H1 (cell line): ENCODE results near the gene ACOT7. TPM values are rescaled to one million over a fixed set of nuclear protein-coding genes. Genes with fewer than 3 reads are reported as not detected.
"Not testable (repeated sequence)": the region's sequence is repeated elsewhere in the genome, so short reads cannot be mapped to it uniquely, and the experiment has no call there.

Experiments used
- CTCF ChIA-PET: fragments of 300-600 bp; sonication (Branson Sonifier 250); formaldehyde crosslinking; loops from one replicate; lab custom pipeline; 2021; ENCODE audit not compliant: partially characterized antibody; lab: Charles Lee
- POLR2A ChIA-PET: fragments of 300-600 bp; sonication (Branson Sonifier 250); formaldehyde crosslinking; loops from one replicate; lab custom pipeline; 2021; ENCODE audit warnings: inconsistent platforms; ENCODE audit not compliant: partially characterized antibody; lab: Charles Lee
- DNase-seq, 2 experiments: peaks; one replicate each; pipeline versions ENCODE4 v3.0.0 to v3.0.0-alpha.2; 2010 to 2022; ENCODE audit warnings: low spot score in 2 of 2, low read depth in 1 of 2, mixed read lengths in 1 of 2
- FAIRE-seq: peaks from 2 replicates; lab custom pipeline; 2011; peaks lifted over from hg19 to GRCh38; lab: Jason Lieb, UNC
- H2AFZ ChIP-seq: 2 replicates; pipeline ENCODE4 v1.8.1; 2012; ENCODE audit warnings: low read length, inconsistent platforms
- H2AK5ac ChIP-seq: 2 replicates; pipeline ENCODE4 v1.6.1; 2013; ENCODE audit warnings: low read depth, low read length
- H2BK120ac ChIP-seq: replicated peaks from 2 replicates; pipeline ENCODE3; 2013; ENCODE audit warnings: low read depth, low read length, inconsistent platforms
- H2BK12ac ChIP-seq: 2 replicates; pipeline ENCODE4 v1.6.1; 2013; ENCODE audit warnings: low read depth, low read length
- H2BK15ac ChIP-seq: 2 replicates; pipeline ENCODE4 v1.6.1; 2013; ENCODE audit warnings: low read length
- H2BK20ac ChIP-seq: 2 replicates; pipeline ENCODE4 v1.6.1; 2013; ENCODE audit warnings: low read length
- H2BK5ac ChIP-seq: 2 replicates; pipeline ENCODE4 v1.6.1; 2013; ENCODE audit warnings: low read depth, low read length
- H3K14ac ChIP-seq: 2 replicates; pipeline ENCODE4 v1.6.1; 2013; ENCODE audit warnings: inconsistent platforms; ENCODE audit not compliant: insufficient read length
- H3K18ac ChIP-seq: 2 replicates; pipeline ENCODE4 v1.6.1; 2013; ENCODE audit warnings: low read length; ENCODE audit errors: extremely low read depth
- H3K23ac ChIP-seq: 2 replicates; pipeline ENCODE4 v1.6.1; 2013; ENCODE audit warnings: inconsistent platforms; ENCODE audit not compliant: insufficient read length
- H3K23me2 ChIP-seq: 2 replicates; pipeline ENCODE4 v1.6.1; 2013; ENCODE audit warnings: low read depth, low read length
- H3K27ac ChIP-seq: 2 replicates; pipeline ENCODE4 v1.6.1; 2011; ENCODE audit warnings: low read depth, low read length, inconsistent platforms
- H3K27me3 ChIP-seq, 4 experiments: replicated peaks in 1 of 4; 1 replicate in 1 of 4; 2 replicates in 3 of 4; pipeline versions ENCODE4 v1.6.1 to v1.8.1; 2011 to 2013; ENCODE audit warnings: low read length in 3 of 4, mild to moderate bottlenecking in 3 of 4, inconsistent platforms in 2 of 4, mixed read lengths in 2 of 4, moderate library complexity in 1 of 4; ENCODE audit not compliant: control insufficient read depth in 3 of 4, insufficient read depth in 3 of 4; ENCODE audit errors: extremely low read depth in 1 of 4
- H3K36me3 ChIP-seq, 4 experiments: 2 replicates each; pipeline versions ENCODE4 v1.6.1 to v1.8.1; 2011 to 2013; ENCODE audit warnings: mild to moderate bottlenecking in 4 of 4, low read length in 3 of 4, moderate library complexity in 2 of 4, control low read depth in 1 of 4, inconsistent platforms in 1 of 4; ENCODE audit not compliant: insufficient read depth in 4 of 4, control insufficient read depth in 2 of 4
- H3K4ac ChIP-seq: replicated peaks from 2 replicates; pipeline ENCODE3; 2013; ENCODE audit warnings: low read length, low read depth, mixed read lengths, inconsistent platforms; ENCODE audit not compliant: insufficient read length
- H3K4me1 ChIP-seq, 4 experiments: replicated peaks in 1 of 4; 1 replicate in 1 of 4; 2 replicates in 3 of 4; pipeline versions ENCODE4 v1.6.1 to v1.8.1; 2011 to 2013; ENCODE audit warnings: low read length in 3 of 4, inconsistent platforms in 2 of 4, mixed read lengths in 1 of 4; ENCODE audit not compliant: insufficient read depth in 4 of 4, control insufficient read depth in 3 of 4
- H3K4me2 ChIP-seq, 2 experiments: 2 replicates each; pipeline versions ENCODE4 v1.6.1 to v1.8.1; 2011 to 2013; ENCODE audit warnings: low read depth in 2 of 2, low read length in 2 of 2, control low read depth in 1 of 2, inconsistent platforms in 1 of 2, mild to moderate bottlenecking in 1 of 2; ENCODE audit not compliant: insufficient read depth in 1 of 2
- H3K4me3 ChIP-seq, 4 experiments: fragments of 200-600, 300-600 bp in 1 of 4; sonication (generic), shearing (Covaris generic), sonication (Bioruptor Twin) in 1 of 4; 2 replicates each; pipeline versions ENCODE4 v1.5.1 to v1.8.1; 2011 to 2016; ENCODE audit warnings: low read length in 4 of 4, low read depth in 3 of 4, control low read depth in 2 of 4, inconsistent platforms in 2 of 4, mild to moderate bottlenecking in 2 of 4, mixed read lengths in 1 of 4, moderate library complexity in 1 of 4; ENCODE audit not compliant: insufficient read depth in 2 of 4; ENCODE audit errors: extremely low read depth in 1 of 4
- H3K56ac ChIP-seq: replicated peaks from 2 replicates; pipeline ENCODE3; 2013; ENCODE audit warnings: low read depth, mild to moderate bottlenecking, mixed read lengths, low read length, inconsistent platforms; ENCODE audit not compliant: insufficient read length
- H3K79me1 ChIP-seq: 2 replicates; pipeline ENCODE4 v1.6.1; 2013; ENCODE audit warnings: low read depth, low read length, control low read depth
- H3K79me2 ChIP-seq, 2 experiments: 2 replicates each; pipeline versions ENCODE4 v1.6.1 to v1.8.1; 2012 to 2013; ENCODE audit warnings: low read length in 2 of 2, mild to moderate bottlenecking in 2 of 2, inconsistent platforms in 1 of 2; ENCODE audit not compliant: insufficient read depth in 2 of 2, control insufficient read depth in 1 of 2
- H3K9ac ChIP-seq, 4 experiments: replicated peaks in 1 of 4; 1 replicate in 1 of 4; 2 replicates in 3 of 4; pipeline versions ENCODE4 v1.6.1 to v1.8.1; 2011 to 2013; ENCODE audit warnings: low read depth in 3 of 4, low read length in 3 of 4, control low read depth in 2 of 4, mild to moderate bottlenecking in 2 of 4, moderate library complexity in 2 of 4, inconsistent platforms in 1 of 4; ENCODE audit errors: extremely low read depth in 1 of 4
- H3K9me3 ChIP-seq, 2 experiments: 2 replicates each; pipeline versions ENCODE4 v1.6.1 to v1.8.1; 2012 to 2013; ENCODE audit warnings: mild to moderate bottlenecking in 2 of 2, moderate library complexity in 2 of 2, control low read depth in 1 of 2, inconsistent platforms in 1 of 2, low read depth in 1 of 2, low read length in 1 of 2, mixed read lengths in 1 of 2; ENCODE audit not compliant: insufficient read depth in 2 of 2
- H4K20me1 ChIP-seq, 2 experiments: replicated peaks in 1 of 2; 2 replicates each; pipeline versions ENCODE3 to v1.8.1; 2011 to 2013; ENCODE audit warnings: inconsistent platforms in 2 of 2, low read length in 2 of 2, mild to moderate bottlenecking in 1 of 2; ENCODE audit not compliant: insufficient read depth in 2 of 2, control insufficient read depth in 1 of 2
- H4K5ac ChIP-seq: 2 replicates; pipeline ENCODE4 v1.6.1; 2013; ENCODE audit warnings: low read length, low read depth, mixed read lengths, inconsistent platforms; ENCODE audit not compliant: insufficient read length
- H4K8ac ChIP-seq: 2 replicates; pipeline ENCODE4 v1.8.0; 2013; ENCODE audit warnings: mild to moderate bottlenecking, moderate library complexity, low read length, inconsistent platforms; ENCODE audit not compliant: insufficient read depth; ENCODE audit errors: extremely low read depth
- H4K91ac ChIP-seq: replicated peaks from 2 replicates; pipeline ENCODE3; 2013; ENCODE audit warnings: low read length, mixed read lengths, inconsistent platforms; ENCODE audit not compliant: insufficient read length
- POLR2A ChIP-seq, 2 experiments: IDR thresholded peaks; 1 replicate in 1 of 2; 2 replicates in 1 of 2; pipeline ENCODE4 v1.6.1; 2011; ENCODE audit warnings: low read depth in 2 of 2, low read length in 2 of 2, mild to moderate bottlenecking in 2 of 2; ENCODE audit errors: control extremely low read depth in 1 of 2
- WGBS, 2 experiments: shearing (Covaris generic) in 1 of 2; methylation state at CpG; one replicate each; pipeline versions ENCODE4 v1.1.6 to v1.1.7; 2013 to 2015; ENCODE audit warnings: low lambda C conversion rate in 2 of 2, mixed read lengths in 2 of 2, inconsistent platforms in 1 of 2, low coverage in 1 of 2, missing lambda C conversion rate in 1 of 2; ENCODE audit not compliant: insufficient replicate concordance in 2 of 2, insufficient coverage in 1 of 2, insufficient read length in 1 of 2; ENCODE audit errors: extremely low coverage in 1 of 2, missing lambda C conversion rate in 1 of 2; 5-methylcytosine and 5-hydroxymethylcytosine counted together
- polyA plus RNA-seq, 7 experiments: library from polyadenylated mRNA; depleted of rRNA in 3 of 7; stranded (reverse) in 5 of 7; unstranded in 2 of 7; fragments of >200 nt in 5 of 7; fragments of 200-250 nt in 2 of 7; gene quantifications; 1 replicate in 5 of 7; 2 replicates in 1 of 7; 4 replicates in 1 of 7; pipeline versions ENCODE4 v1.2.1 to v1.2.3, GENCODE V29; 2011 to 2013; ENCODE audit warnings: missing spikeins in 2 of 7, mixed read lengths in 2 of 7
- total RNA-seq: library from RNA; stranded (reverse); fragmentation: NEBNext Ultra II Directional; extraction: Animal tissue kit (Norgen Biotek cat#: 25700); gene quantifications from 2 replicates; pipeline ENCODE4 v1.2.1, GENCODE V29; 2021

ACOT7 gene
- total and polyA plus RNA-seq, 2 of the 8 experiments (the other 6 are each of a cell fraction or from before 2014, with no cell fraction given): 151 to 214 TPM

DNA sequence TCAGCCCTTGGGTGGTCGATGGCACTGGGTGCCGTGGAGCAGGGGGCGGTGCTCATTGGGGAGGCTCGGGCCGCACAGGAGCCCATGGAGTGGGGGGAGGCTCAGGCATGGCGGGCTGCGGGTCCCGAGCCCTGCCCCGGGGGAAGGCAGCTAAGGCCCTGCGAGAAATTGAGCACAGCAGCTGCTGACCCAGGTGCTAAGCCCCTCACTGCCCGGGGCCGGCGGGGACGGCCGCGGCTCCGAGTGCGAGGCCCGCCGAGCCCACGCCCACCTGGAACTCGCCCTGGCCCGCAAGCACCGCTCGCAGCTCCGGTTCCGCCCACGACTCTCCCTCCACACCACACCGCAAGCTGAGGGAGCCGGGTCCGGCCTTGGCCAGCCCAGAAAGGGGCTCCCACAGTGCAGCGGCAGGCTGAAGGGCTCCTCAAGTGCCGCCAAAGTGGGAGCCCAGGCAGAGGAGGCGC lies 2.2 kb upstream of the ACOT7 start:
- not testable (repeated sequence) for H2AFZ ChIP-seq, H3K23me2 ChIP-seq, H2BK15ac ChIP-seq, H4K91ac ChIP-seq, H3K4me2 ChIP-seq, H3K36me3 ChIP-seq, H3K9me3 ChIP-seq, H3K27me3 ChIP-seq, H3K4ac ChIP-seq, H2AK5ac ChIP-seq, FAIRE-seq, H3K14ac ChIP-seq, H3K23ac ChIP-seq, H3K18ac ChIP-seq, H3K56ac ChIP-seq, H2BK12ac ChIP-seq, H4K5ac ChIP-seq, H4K20me1 ChIP-seq, H3K4me3 ChIP-seq, DNase-seq, H2BK5ac ChIP-seq, H2BK120ac ChIP-seq, H3K79me1 ChIP-seq, H3K9ac ChIP-seq, H3K27ac ChIP-seq, H2BK20ac ChIP-seq
- Histone ChIP-seq H3K4me1 (peaks cover 0 to 11% (median 9%) of the 10 kb centered on the region in 4 experiments; a peak in 5 of 7 replicates), H3K79me2 (peaks cover 0 to 18% of the 10 kb centered on the region in 2 experiments; a peak in 3 of 4 replicates), H4K8ac (peak overlapping the region; percentile 16; the same call in 1 of the 2 replicates)
- ChIA-PET CTCF (interaction anchor here (0.6 to 58.4 kb wide), 9 partner anchors 10 to 134 kb away, joined by 3 to 1769 read pairs (median 4); no protein-coding TSS in a partner anchor), POLR2A (interaction anchor here (1.3 to 5.9 kb wide), 4 partner anchors 11 to 34 kb away, joined by 3 to 29 read pairs (median 24); no protein-coding TSS in a partner anchor)
- WGBS, 2 experiments: 90% methylated on average over 18 of the region's 34 CpGs; no CpG with 5 or more reads in 1 of the 2 experiments
- TF ChIP-seq POLR2A (IDR thresholded peaks at IDR 0.05; ENCODE audit: control extremely low read depth in 1 of 2, low read depth in 2 of 2, low read length in 2 of 2): 0 out of 3 replicates have a peak, but pooled peaks of 1 of the 2 experiments have one; percentile 8
